HG03460 (cell line): ENCODE results near the gene NCAPG2.
"Not testable (repeated sequence)": the region's sequence is repeated elsewhere in the genome, so short reads cannot be mapped to it uniquely, and the experiment has no call there.

Source experiments
- ATAC-seq: cut with Tn5 transposase; IDR thresholded peaks from one replicate; pipeline ENCODE4 v1.9.1; 2021; ENCODE audit not compliant: unreplicated experiment

Gene NCAPG2

GRCh38 chr7:158645842-158646241, 58.8 kb downstream of the NCAPG2 start:
- ATAC-seq, result no peak

GRCh38 chr7:158642149-158642548, 62.5 kb downstream of the NCAPG2 start:
- ATAC-seq, result no peak

DNA sequence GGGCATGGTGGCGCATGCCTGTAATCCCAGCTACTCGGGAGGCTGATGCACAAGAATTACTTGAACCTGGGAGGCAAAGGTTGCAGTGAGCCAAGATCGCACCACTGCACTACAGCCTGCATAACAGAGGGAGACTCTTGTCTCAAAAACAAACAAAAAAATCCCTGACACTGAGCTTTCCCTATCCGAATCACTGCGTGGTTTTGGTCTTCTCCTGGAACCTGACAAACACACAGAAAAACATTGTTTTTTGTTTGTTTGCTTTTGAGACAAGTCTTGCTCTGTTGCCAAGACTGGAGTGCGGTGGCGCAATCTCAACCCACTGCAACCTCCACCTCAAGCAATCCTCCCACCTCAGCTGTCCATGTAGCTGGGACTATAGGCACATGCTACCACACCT, 66.6 kb downstream of the NCAPG2 start:
- no peak for ATAC-seq

DNA sequence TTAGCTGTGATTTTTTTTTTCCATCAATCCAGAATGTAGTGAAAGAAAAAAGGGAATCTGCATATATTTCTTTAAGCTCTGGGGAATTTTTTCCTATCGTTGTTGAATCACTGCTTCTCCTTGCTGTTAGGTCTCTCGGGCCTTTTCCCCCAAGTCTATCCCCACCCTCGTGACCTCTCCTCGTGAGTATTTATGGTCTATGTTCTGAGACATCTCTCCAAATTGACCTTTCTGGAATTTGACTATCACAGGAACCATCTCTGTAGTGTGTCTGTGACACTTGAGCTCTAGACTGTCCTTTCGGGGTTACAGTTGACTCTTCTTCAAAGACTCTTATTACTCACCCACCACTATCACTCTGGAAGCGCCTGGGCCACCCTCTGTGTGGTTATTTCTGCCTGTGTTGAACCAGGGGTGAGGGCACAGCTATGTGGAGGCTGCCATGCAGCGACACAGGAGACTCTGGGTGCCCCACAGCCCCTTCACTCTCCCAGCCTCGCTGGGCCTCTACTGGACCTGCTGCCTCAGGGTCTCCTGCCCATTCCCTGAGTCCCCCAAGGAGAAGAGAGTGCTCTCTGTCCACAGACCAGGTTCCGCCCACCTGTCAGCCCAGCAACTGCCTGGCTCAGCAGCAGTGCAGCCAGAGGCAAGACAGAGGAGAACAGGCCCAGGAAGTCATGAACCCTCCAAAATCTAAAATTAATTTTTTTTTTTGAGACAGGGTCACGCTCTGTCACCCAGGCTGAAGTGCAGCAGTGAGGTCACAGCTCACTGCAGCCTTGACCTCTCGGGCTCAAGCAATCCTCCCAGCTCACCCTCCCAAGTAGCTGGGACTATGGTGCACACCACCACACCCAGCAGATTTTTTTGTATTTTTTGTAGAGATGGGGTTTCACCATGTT, 71.3 kb downstream of the NCAPG2 start:
- peak; percentile 78 for ATAC-seq

DNA sequence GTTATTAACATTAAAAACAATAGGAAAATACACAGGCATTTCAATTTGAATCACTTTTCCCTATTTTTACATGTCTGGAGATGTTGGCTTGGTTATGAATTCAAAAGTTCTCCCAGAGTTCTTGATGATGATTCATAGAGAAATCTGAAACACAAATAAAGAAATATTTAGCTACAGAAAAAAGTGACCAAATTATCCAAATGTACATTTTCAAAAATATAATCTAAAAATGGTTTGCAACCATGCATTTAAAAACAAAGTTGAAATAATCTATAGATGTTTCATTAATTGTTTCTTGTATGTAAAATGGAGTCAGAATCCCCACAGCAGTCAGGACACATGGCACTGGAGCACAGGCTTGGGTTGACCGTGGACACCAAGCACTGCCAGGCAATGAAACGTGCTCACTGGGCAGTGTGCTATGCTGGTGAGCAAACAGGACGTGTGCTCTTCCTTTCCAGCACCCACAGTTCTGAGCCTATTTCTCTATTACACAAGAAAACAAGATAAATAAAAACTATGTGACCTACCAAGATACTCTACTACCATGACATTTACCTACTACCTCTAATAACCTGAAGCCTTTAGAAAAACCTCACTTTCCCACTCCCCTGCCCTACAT, 72.9 kb downstream of the NCAPG2 start:
- no peak for ATAC-seq

- ATAC-seq, result not testable (repeated sequence)
Observed at GRCh38 chr7:158626289-158626688, 78.3 kb downstream of the NCAPG2 start.

DNA sequence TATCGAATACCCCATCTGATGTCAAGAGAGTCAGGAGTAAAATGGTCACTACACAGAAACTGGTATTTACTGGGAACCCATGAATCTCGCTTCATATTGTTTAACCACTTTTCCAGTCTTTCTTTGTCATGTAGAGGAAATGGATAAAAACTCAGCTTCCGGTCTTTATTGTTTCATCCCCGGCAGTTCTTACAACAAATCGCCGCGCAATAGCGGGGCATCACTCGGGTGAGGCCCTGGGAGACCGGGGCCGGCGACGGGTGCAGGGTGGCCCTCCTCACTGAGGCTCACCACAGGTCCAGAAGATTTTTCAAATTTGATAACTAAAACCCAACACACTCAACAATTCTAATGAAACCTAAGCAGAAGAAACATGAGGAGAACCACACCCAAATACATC, 81.4 kb downstream of the NCAPG2 start:
- ATAC-seq, result no peak

DNA sequence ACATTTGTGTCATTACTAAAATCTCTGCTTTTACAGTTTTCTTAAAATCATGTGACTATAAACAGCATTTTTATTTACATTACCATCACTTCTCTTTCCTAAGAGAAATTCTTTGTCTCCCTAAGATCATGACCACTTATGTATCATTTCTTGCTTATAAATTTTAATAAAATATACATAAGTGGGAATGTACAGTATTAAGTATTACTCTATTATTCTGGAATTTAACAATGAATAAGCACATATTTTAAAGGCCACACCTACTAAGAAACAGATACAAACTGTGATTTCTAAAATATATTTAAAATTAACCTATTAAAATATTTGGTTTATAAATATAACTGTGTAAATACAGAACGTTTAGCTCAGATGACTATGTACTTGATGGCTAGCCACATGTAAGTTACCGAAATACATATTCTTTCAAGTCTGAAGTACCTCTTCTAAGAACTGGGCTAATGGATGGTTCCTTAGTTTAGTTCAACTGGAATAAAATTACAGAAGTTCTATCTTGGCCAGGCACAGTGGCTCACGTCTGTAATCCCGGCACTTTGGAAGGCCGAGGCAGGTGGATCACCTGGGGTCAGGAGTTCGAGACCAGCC, 83.7 kb downstream of the NCAPG2 start:
- no peak for ATAC-seq

DNA sequence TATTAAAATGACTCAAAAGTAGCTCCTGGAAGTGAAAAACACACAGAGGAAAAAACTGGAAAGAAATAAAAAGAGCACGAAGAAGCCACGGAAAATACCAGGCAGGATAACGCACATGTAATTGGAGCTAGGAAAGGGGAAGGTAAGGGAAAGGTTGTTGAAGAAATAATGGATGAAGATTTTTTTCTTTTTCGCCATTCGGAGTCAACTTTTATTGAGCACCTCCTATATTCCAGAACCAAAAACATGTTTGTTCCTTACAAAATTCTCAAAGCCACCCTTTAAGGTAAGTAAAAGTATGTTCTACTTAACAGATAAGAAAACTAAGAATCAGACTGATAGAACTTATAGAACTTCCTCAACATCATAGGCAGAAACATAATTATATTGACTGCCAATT, 84.2 kb downstream of the NCAPG2 start:
- ATAC-seq, result no peak

GRCh38 chr7:158618745-158619140, 85.9 kb downstream of the NCAPG2 start:
- ATAC-seq, result no peak

DNA sequence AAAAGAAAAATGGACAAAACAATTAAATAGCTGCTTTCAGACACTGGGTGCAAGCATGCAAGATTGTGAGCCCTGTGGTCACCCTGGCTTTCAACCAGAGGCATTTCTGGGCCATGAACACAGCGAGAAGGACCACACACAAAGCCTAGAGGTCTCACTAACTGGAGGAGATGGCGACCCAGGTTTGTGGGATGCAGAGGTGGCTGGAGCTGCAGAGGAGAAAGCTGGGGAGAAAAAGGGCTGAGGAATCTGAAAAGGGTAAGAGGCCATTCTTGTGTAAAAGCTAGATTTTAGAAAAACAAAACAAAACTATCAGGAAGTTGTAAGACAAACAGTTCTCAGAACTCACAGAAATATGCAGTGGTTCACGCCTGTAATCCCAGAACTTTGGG, 86.9 kb downstream of the NCAPG2 start:
- no peak for ATAC-seq

DNA sequence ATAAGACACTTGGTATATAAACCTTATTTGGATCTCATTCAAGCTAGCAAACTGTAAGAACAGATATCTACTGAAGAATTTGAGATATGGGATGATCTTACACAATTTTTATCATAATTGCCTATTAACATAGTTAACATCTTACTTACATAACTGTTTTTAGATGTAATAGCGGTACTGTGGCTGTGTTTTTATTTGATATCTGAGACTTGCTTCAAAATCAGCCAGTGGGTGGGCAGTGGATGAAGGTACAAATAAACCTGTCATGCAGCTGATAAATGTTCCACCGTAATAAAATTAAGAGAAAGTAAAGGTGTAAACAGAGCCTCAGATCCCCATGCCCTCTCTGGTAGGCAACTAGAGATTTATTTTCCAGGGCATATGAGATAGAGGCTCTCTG, 88.6 kb downstream of the NCAPG2 start:
- ATAC-seq, result no peak

DNA sequence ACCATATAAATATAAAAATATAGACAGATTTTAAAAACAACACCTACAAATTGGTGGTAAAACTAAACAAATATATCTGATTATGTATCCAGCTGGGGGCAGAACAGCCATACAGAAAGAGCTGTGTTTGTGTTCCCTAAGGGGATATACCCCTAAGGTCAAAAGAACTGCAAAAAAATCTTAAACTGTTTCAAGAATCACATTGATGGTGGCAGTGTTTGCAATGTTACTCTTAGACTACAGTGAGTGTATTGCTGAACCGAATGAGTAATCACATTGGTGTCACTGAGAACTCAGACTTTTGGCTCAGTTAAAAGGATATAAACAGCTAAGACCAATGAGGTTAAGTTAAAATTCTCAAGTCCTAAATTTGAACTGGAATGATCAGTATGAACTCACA, 89.9 kb downstream of the NCAPG2 start:
- no peak for ATAC-seq

- ATAC-seq, result peak; percentile 91
Observed at GRCh38 chr7:158613481-158613880, 91.1 kb downstream of the NCAPG2 start.

DNA sequence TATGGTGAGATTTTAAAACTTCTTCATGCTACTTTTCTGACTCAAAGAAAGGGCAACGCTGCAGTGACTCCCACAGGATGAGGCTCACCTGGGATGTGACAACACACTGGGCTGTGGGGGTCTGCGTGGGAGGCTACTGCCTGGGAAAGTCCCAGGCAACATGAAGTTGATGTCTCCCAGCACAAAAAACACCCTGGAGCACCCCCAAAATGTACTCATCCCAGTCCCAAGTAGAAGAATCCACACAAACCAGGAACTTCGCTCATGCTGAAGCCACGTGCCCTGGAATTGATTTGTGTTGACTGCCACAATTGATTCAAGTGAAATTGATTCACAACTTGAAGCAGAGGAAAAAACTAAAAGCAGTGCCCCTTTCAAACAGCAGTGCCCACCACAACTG, 92.1 kb downstream of the NCAPG2 start:
- ATAC-seq, result no peak

GRCh38 chr7:158611541-158611940, 93.1 kb downstream of the NCAPG2 start:
- no peak for ATAC-seq

GRCh38 chr7:158609313-158609974, 95.2 kb downstream of the NCAPG2 start:
- no peak for ATAC-seq

DNA sequence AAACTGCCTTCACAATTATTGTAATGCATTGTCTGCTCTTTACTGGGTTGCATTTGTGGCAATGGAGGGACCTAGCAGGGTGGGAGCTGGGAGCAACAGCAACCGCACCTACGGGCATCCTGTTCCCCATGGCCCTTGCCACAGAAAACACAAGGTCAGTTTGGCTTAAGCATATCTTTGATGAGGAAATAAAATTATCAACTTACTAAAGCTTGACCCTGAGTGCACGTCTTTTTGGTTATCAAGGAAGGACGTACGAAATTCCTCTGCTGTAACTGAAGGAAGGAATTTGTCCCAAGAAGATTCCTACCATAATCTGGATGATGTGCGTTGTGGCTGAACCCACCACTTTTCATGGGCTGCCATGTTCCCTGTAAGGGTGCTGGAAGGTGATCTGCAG, 97.0 kb downstream of the NCAPG2 start:
- no peak for ATAC-seq

- no peak for ATAC-seq
Observed at GRCh38 chr7:158606671-158607424, 97.8 kb downstream of the NCAPG2 start.

DNA sequence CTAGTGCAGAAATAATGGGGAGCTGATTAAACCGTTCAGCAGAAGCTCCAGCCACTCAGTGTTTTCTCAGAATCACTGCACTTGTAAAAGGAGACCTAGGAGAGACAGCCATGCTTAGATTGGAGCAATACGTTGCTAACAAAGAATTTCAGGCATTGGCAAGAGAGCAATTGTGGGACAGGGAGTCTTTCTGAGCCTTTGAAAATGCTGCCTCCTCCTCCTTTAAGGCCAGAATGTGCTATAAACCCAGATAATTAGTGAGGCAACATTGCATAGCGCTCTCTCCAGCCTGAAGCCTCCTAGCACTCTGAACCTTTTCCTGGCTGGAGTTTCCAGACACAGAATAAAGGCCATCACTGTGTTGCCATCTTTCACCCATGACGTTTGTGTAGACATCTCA, 98.5 kb downstream of the NCAPG2 start:
- ATAC-seq, result no peak
